HG02981 (cell line): ENCODE results near the gene HEMK1.

Experiments used
- ATAC-seq: cut with Tn5 transposase; IDR thresholded peaks from one replicate; pipeline ENCODE4 v1.9.1; 2021; ENCODE audit warnings: mild to moderate bottlenecking, moderate library complexity; ENCODE audit not compliant: unreplicated experiment

HEMK1 gene

GRCh38 chr3:50612234-50612882 lies 43.0 kb downstream of the HEMK1 start:
- no peak for ATAC-seq

GRCh38 chr3:50612970-50613846 lies 43.9 kb downstream of the HEMK1 start:
- ATAC-seq, result no peak

- ATAC-seq, result no peak
Observed at GRCh38 chr3:50615190-50615589, 45.9 kb downstream of the HEMK1 start.

GRCh38 chr3:50616003-50616769 lies 46.9 kb downstream of the HEMK1 start:
- peak; percentile 19 for ATAC-seq

GRCh38 chr3:50616770-50617095 lies 47.4 kb downstream of the HEMK1 start:
- peak; percentile 53 for ATAC-seq

- peak; percentile 14 for ATAC-seq
Observed at GRCh38 chr3:50617096-50617791, 47.9 kb downstream of the HEMK1 start, which contains the start of gene MAPKAPK3. TSS of gene MAPKAPK3 (plus strand) at chr3:50617151. CDS start at chr3:50617566, 415 bp downstream.

- no peak for ATAC-seq
Observed at GRCh38 chr3:50617911-50618481, 48.7 kb downstream of the HEMK1 start.

GRCh38 chr3:50620420-50620819 lies 51.1 kb downstream of the HEMK1 start:
- no peak for ATAC-seq

- no peak for ATAC-seq
Observed at GRCh38 chr3:50620820-50621219, 51.5 kb downstream of the HEMK1 start.

- no peak for ATAC-seq
Observed at GRCh38 chr3:50622881-50623280, 53.6 kb downstream of the HEMK1 start.

- no peak for ATAC-seq
Observed at GRCh38 chr3:50623840-50624474, 54.6 kb downstream of the HEMK1 start.

- no peak for ATAC-seq
Observed at GRCh38 chr3:50624634-50625033, 55.3 kb downstream of the HEMK1 start.

- no peak for ATAC-seq
Observed at GRCh38 chr3:50625231-50626182, 56.2 kb downstream of the HEMK1 start.

GRCh38 chr3:50626401-50626800 lies 57.1 kb downstream of the HEMK1 start:
- ATAC-seq, result no peak

GRCh38 chr3:50627407-50628051 lies 58.2 kb downstream of the HEMK1 start:
- ATAC-seq, result no peak

- ATAC-seq, result no peak
Observed at GRCh38 chr3:50628601-50629000, 59.3 kb downstream of the HEMK1 start.

- no peak for ATAC-seq
Observed at GRCh38 chr3:50630394-50630793, 61.1 kb downstream of the HEMK1 start.

- no peak for ATAC-seq
Observed at GRCh38 chr3:50630877-50631276, 61.6 kb downstream of the HEMK1 start.
